Measurements from ENCODE around the gene PAX8.

Gene PAX8

DNA sequence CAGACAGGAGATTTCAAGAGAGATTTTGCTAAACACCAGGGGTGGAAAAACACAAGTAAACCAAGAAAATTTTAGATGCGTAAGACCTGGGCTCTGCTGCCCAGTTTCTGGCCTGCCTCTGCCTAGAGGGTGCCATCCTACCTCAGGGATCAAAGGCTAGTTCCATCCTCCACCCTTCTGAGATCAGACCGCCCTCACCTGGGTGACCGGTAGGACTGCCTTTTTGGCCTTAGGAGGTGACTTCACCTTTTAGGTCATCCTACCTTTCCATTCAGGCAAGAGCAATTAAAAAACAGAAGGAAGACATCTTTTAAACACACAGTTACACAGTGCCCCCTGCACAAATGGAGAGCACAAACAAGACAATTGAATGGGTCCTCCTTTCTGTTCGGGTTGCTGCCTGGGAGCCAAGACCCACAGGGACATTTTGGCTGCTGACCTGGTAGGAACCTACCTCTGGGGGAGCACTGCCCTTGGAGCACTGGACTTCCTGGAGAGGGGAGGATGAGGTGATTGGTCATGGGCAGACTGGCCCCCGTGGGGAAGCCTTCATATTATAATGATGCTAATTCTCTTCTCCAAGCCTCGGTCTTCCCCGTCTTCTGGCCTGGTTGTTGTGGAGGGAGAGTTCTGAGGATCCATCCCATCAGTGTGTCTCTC is 101.9 kb downstream of the PAX8 start:
- TF ChIP-seq, protein P1, sequence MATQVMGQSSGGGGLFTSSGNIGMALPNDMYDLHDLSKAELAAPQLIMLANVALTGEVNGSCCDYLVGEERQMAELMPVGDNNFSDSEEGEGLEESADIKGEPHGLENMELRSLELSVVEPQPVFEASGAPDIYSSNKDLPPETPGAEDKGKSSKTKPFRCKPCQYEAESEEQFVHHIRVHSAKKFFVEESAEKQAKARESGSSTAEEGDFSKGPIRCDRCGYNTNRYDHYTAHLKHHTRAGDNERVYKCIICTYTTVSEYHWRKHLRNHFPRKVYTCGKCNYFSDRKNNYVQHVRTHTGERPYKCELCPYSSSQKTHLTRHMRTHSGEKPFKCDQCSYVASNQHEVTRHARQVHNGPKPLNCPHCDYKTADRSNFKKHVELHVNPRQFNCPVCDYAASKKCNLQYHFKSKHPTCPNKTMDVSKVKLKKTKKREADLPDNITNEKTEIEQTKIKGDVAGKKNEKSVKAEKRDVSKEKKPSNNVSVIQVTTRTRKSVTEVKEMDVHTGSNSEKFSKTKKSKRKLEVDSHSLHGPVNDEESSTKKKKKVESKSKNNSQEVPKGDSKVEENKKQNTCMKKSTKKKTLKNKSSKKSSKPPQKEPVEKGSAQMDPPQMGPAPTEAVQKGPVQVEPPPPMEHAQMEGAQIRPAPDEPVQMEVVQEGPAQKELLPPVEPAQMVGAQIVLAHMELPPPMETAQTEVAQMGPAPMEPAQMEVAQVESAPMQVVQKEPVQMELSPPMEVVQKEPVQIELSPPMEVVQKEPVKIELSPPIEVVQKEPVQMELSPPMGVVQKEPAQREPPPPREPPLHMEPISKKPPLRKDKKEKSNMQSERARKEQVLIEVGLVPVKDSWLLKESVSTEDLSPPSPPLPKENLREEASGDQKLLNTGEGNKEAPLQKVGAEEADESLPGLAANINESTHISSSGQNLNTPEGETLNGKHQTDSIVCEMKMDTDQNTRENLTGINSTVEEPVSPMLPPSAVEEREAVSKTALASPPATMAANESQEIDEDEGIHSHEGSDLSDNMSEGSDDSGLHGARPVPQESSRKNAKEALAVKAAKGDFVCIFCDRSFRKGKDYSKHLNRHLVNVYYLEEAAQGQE (IDR thresholded peaks at IDR 0.05; ENCODE audit: low read depth), result no peak
- no peak for TF ChIP-seq TAF1 (IDR thresholded peaks at IDR 0.05; ENCODE audit: low read depth)
- no peak for TF ChIP-seq TEAD4 (IDR thresholded peaks at IDR 0.05)
- TF ChIP-seq EP300 (IDR thresholded peaks at IDR 0.05; ENCODE audit: borderline replicate concordance), result no peak
- TF ChIP-seq, protein P2, sequence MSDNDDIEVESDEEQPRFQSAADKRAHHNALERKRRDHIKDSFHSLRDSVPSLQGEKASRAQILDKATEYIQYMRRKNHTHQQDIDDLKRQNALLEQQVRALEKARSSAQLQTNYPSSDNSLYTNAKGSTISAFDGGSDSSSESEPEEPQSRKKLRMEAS (IDR thresholded peaks at IDR 0.05), result no peak
- TF ChIP-seq YY1 (IDR thresholded peaks at IDR 0.05; ENCODE audit: low read depth), result no peak
- TF ChIP-seq CEBPB (IDR thresholded peaks at IDR 0.05), result no peak
- TF ChIP-seq CREB1 (IDR thresholded peaks at IDR 0.05; ENCODE audit: low read depth), result no peak
- no peak for TF ChIP-seq RAD21 (IDR thresholded peaks at IDR 0.05; ENCODE audit: low read depth)
- TF ChIP-seq EGR1 (IDR thresholded peaks at IDR 0.05), result no peak
- TF ChIP-seq NFIC (IDR thresholded peaks at IDR 0.05), result no peak
- no peak for TF ChIP-seq ZBTB7A (IDR thresholded peaks at IDR 0.05; ENCODE audit: low read depth)
- TF ChIP-seq, protein P3, sequence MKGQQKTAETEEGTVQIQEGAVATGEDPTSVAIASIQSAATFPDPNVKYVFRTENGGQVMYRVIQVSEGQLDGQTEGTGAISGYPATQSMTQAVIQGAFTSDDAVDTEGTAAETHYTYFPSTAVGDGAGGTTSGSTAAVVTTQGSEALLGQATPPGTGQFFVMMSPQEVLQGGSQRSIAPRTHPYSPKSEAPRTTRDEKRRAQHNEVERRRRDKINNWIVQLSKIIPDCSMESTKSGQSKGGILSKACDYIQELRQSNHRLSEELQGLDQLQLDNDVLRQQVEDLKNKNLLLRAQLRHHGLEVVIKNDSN (IDR thresholded peaks at IDR 0.05), result no peak
- no peak for TF ChIP-seq FOXM1 (IDR thresholded peaks at IDR 0.05; ENCODE audit: borderline replicate concordance, low read depth)
- no peak for TF ChIP-seq TCF12 (IDR thresholded peaks at IDR 0.05; ENCODE audit: low read depth)

- TF ChIP-seq YY1 (IDR thresholded peaks at IDR 0.05; ENCODE audit: low read depth), result no peak
- TF ChIP-seq, protein P1 (IDR thresholded peaks at IDR 0.05; ENCODE audit: low read depth), result no peak
Measured at GRCh38 chr2:113175736-113176695, 102.7 kb downstream of the PAX8 start.

GRCh38 chr2:113175042-113175628 is 103.6 kb downstream of the PAX8 start:
- TF ChIP-seq, protein P2 (IDR thresholded peaks at IDR 0.05), result no peak
- TF ChIP-seq, protein P1 (IDR thresholded peaks at IDR 0.05; ENCODE audit: low read depth), result no peak
- no peak for TF ChIP-seq NFIC (IDR thresholded peaks at IDR 0.05)
- TF ChIP-seq EP300 (IDR thresholded peaks at IDR 0.05; ENCODE audit: borderline replicate concordance), result no peak
- no peak for TF ChIP-seq TEAD4 (IDR thresholded peaks at IDR 0.05)
- no peak for TF ChIP-seq EGR1 (IDR thresholded peaks at IDR 0.05)
- no peak for TF ChIP-seq CREB1 (IDR thresholded peaks at IDR 0.05; ENCODE audit: low read depth)
- TF ChIP-seq RAD21 (IDR thresholded peaks at IDR 0.05; ENCODE audit: low read depth), result no peak
- no peak for TF ChIP-seq TCF12 (IDR thresholded peaks at IDR 0.05; ENCODE audit: low read depth)
- TF ChIP-seq, protein P3 (IDR thresholded peaks at IDR 0.05), result no peak
- no peak for TF ChIP-seq CEBPB (IDR thresholded peaks at IDR 0.05)
- TF ChIP-seq ZBTB7A (IDR thresholded peaks at IDR 0.05; ENCODE audit: low read depth), result no peak
- no peak for TF ChIP-seq FOXM1 (IDR thresholded peaks at IDR 0.05; ENCODE audit: borderline replicate concordance, low read depth)
- no peak for TF ChIP-seq TAF1 (IDR thresholded peaks at IDR 0.05; ENCODE audit: low read depth)
- TF ChIP-seq YY1 (IDR thresholded peaks at IDR 0.05; ENCODE audit: low read depth), result no peak
